Posterior vena cava (tissue), 2 donors: ENCODE data around the gene BRSK1. TPM values are rescaled to one million over a fixed set of nuclear protein-coding genes. Genes with fewer than 3 reads are reported as not detected.

ENCODE experiments used
- DNase-seq: peaks from one replicate; pipeline ENCODE4 v3.0.0-alpha.2; 2020; ENCODE audit warnings: low spot score
- intact Hi-C, 2 donors: fragments of 100-400 bp; cut with DNase I; formaldehyde crosslinking; loops; one replicate each; pipeline versions ENCODE4 v1.14.1 to v1.14.2; 2022 to 2023
- long read RNA-seq, 2 donors: library from polyadenylated mRNA; unstranded; transcript quantifications; one replicate each; pipeline ENCODE4 v2.0.0, GENCODE V29; 2020 to 2021
- total RNA-seq, 2 donors: library from RNA; stranded (reverse); fragmentation: NEBNext Ultra II Directional; extraction: Animal tissue kit (Norgen Biotek cat#: 25700); gene quantifications; one replicate each; pipeline ENCODE4 v1.2.1, GENCODE V29; 2021
- donor health status: DM: yes; HTN: yes; CAD: no.
- donor health status: DM: yes; HTN: yes; CAD: no.

BRSK1 gene
- total RNA-seq = 1 to 10 TPM; 7.2 to 9.2 TPM
- long read RNA-seq, donor 1, partial matches to known transcripts = 2 of 3 reads
- long read RNA-seq, donor 1, other reads (novel, unspliced or antisense) = 1 of 3 reads
- long read RNA-seq, donor 2 = 0 reads

GRCh38 chr19:55283548-55284377 is at the start of gene BRSK1:
Gene BRSK1 (plus strand): TSS chr19:55283997. CDS start chr19:55284443, 446 bp downstream.
- DNase-seq = no peak
- intact Hi-C loops = no loop called here

DNA sequence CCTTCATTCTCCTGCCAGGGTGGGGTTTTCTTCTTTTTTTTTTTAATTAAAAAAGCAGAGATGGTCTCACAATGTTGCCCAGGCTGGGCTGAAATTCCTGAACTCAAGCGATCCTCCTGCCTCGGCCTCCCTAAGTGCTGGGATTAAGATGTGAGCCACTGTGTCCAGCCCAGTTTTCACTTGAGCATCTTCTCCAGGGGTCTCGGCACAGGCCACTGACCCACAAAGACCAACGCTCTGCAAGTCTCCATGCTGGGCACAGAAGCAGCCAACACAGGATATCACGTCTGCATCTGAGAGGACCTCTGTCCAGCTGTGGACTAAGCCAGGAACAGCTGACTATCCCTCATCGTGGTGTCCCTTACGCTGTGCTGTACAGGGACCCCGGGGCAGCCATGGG is 45.8 kb upstream of the BRSK1 start:
- DNase-seq = no peak
- intact Hi-C loops = no loop called here

GRCh38 chr19:55239004-55239403 is 44.8 kb upstream of the BRSK1 start:
- DNase-seq = peak; percentile 78
- intact Hi-C loops = no loop called here

- intact Hi-C loops = no loop called here
- DNase-seq = no peak
These were observed 43.1 kb upstream of the BRSK1 start for GRCh38 chr19:55240713-55241020.

DNA sequence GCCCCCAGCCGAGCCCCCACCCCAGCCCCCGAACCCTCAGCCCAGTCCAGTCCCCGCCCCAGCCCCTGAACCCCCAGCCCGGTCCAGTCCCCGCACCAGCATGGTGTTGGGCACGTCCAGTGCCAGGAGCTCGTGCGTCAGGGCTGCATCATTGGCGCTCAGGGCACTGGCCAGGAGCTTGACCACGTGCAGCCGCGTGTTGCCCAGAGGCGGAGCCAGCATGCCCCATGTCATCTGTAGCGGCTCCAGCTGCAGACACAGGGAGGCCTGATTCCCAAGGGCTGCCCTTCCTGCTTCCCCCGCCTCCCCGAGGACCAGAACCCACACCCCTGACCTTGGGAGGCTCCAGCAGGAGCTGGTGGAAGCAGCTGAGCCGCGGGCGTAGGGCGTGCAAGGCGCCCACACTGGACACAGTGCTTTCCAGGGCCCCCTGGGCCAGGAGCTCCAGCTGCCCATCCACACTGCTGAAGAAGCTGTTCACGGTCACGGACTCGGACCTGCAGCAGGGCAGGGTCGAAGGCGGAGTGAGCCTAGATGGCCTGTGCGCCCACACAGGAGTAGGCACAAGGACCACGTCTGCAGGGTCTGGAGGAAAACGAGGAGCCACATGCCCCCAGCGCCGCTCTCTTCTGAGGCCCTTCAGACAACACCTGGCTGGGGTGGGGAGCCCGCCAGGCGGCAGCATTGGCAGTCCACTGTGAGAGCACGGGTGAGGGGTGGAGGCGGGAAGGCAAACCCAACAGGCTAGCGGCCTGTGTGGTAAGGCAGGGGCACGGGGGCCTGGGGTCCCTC is 42.5 kb upstream of the BRSK1 start:
- no peak for DNase-seq
- intact Hi-C loops = no loop called here

GRCh38 chr19:55241935-55242464 is 41.8 kb upstream of the BRSK1 start:
- DNase-seq = no peak
- intact Hi-C loops = no loop called here

DNA sequence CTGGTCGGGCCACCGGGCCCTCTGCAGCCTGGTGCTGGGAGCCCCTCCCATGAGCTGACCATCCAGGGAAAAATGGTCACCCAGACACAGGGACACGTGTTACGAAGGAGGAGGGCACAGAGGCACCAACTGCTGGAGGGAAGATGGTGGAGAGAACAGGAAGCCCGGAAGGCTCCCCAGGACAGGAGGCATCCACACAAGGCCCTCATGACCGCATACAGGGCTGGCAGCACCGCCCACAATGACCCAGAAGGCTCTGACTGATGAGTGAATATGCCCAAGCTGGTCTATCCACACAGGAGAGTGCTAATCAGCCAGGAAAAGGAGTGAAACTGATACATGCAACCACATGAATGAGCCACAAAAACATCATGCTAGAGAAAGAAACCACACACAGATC is 41.3 kb upstream of the BRSK1 start:
- intact Hi-C loops = no loop called here
- no peak for DNase-seq

DNA sequence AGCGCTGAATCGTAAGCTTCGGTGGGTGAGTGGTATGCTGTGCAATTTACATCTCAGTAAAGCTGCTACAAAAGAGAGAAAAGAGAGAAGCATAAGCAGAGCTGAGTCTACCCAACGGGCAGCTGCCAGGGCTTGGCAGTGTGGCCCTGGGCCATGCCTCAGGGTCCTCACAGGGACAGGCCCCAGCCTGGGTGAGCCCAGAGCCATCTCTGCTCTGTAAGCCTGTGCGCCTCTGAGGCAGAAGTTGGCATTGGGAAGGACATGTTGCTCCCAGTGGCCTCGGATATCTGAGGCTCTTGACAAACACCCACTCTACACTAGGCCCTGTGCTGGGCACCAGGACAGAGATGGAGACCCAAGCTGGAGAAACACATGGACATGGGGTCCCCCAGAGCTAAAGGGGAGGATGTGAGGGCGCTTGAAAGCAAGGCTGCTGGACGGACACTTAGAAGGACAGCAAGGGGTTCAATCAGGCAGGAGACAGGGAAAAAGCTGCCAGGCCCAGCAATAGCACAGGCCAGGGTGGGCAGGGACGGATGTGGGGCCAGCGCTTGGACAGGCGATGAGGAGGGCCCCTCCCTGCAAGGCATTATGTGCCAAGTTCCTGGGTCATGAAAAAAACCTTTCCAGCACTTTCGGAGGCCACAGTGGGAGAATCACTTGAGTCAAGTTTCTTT is 39.7 kb upstream of the BRSK1 start:
- DNase-seq = no peak
- intact Hi-C loops = no loop called here

- intact Hi-C loops = no loop called here
- DNase-seq = no peak
These were observed 38.4 kb upstream of the BRSK1 start for GRCh38 chr19:55245236-55245904.

- no peak for DNase-seq
- intact Hi-C loops = no loop called here
These were observed 37.0 kb upstream of the BRSK1 start for GRCh38 chr19:55246462-55247451.

DNA sequence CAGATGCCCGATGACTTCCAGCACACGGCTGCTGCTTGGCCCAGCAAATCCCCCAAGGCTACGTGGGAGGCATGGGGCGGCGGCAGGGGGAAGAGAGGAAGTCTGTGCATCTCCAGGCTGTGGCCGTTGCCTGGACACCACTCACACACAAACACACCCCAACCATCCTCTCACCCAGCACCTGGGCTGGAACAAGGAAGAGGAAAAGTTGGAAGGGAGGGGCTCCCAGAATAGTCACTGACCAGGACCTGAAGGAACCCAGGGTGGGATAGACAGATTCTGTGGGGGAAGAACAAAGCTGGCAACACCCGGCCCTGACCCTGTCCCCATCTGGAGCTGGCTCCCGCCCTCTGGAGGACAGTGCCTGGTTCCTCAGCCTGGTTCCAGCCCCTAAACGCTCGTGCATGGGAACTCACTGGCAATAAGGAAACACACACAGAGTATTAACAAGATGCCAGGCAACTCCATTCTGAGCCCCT is 36.1 kb upstream of the BRSK1 start:
- intact Hi-C loops = no loop called here

DNA sequence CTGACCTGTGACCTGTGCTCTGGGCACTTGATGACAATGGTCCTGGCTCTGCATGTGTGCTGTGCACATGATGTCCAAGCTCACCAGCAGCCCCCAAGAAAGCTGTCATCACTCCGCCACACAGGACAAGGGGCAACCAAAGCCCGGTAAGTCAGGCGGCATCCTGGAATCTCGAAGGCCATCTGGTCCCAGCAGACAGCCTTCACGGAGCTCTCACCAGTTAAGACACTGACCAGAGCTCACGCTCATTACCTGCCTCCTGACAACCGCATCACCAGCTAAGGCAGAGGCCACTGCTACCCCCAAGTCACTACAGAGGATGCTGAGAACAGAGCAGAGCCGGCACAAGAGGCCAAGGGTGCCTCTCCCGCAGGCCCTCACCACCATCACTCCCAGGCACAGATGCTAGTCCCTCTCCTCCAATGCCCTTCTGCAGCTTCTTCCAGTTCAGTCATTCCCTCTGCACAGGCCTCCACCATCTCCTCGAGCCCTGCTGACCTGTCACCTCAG is 35.6 kb upstream of the BRSK1 start:
- no peak for DNase-seq
- intact Hi-C loops = no loop called here

More for the DNA sequence above, 36.1 kb upstream of the BRSK1 start:
- DNase-seq = no peak

DNA sequence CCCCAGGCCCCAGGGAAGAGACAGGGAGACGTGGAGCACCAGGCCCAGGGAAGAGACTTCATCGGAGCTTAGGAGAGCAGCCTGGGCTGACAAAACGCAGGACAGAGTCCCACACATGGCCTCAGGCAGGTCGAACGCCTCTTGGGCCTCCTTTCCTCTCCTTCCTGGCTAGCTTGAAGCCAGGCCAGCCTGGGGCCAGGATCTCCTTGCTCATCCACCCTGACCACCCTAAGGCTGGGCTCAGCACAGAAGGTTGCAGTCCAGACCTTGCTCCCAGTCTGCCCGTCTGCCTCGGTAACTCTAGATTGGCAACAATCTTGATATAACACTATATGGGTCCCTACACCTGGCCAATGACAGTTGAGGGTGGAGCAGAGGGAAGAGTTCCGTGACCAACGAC is 35.1 kb upstream of the BRSK1 start:
- no peak for DNase-seq

DNA sequence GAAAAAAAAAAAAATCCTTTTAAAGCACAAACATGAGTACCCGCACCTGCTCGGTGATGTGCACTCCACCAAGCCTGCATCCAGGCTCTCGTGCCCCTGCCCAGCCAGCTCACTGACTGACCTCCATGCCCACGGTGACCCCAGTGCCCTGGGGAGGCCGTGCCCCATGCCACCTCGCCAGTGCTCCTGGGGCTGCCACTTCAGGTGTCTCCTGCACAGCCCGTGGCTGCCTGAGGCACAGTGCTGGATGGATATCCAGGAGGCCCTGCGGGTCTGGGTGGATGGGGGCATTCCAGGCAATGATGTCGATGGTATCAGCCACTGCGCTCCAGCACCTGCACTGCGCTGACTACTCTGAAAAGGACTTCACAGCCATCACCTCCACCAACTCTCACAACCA is 34.0 kb upstream of the BRSK1 start:
- intact Hi-C loops = no loop called here
- no peak for DNase-seq

More for the DNA sequence above, 35.1 kb upstream of the BRSK1 start:
- intact Hi-C loops = no loop called here

GRCh38 chr19:55250262-55251036 is 33.3 kb upstream of the BRSK1 start:
- DNase-seq = no peak
- intact Hi-C loops = no loop called here

GRCh38 chr19:55251341-55252081 is 32.3 kb upstream of the BRSK1 start:
- no peak for DNase-seq
- intact Hi-C loops = no loop called here
